Breast epithelium (tissue), 3 donors: Measurements from ENCODE around the gene AOPEP.
A peak's percentile ranks its signal among the peaks of the same experiment; 100 is the strongest.

ENCODE experiments used
- CTCF ChIP-seq, 3 donors: fragments of 450-650 bp; IDR thresholded peaks; one replicate each; pipeline ENCODE4 v1.5.1; 2016 to 2017; ENCODE audit warnings: antibody characterized with exemption in 3 of 3, mild to moderate bottlenecking in 3 of 3, moderate library complexity in 3 of 3
- POLR2A ChIP-seq: fragments of 450-650 bp; IDR thresholded peaks from one replicate; pipeline ENCODE4 v1.6.1; 2016; ENCODE audit warnings: antibody characterized with exemption, mild to moderate bottlenecking, moderate library complexity
- POLR2AphosphoS5 ChIP-seq, 3 donors: sonication (generic); formaldehyde crosslinking; IDR thresholded peaks; one replicate each; pipeline ENCODE4 v1.6.1; 2017; ENCODE audit warnings: antibody characterized with exemption in 3 of 3

GRCh38 chr9:95004411-95005277 is 278.1 kb downstream of the AOPEP start:
- TF ChIP-seq POLR2A (no peak), CTCF (IDR thresholded peaks at IDR 0.05) (no peak), POLR2AphosphoS5 (IDR thresholded peaks at IDR 0.05) (peak in 1 of 3 donors; percentile 19)
